Embryonic facial prominence (tissue), 1 donor: ENCODE results near the gene MRPL14.

Experiments
- DNase-seq: peaks from one replicate; pipeline ENCODE4 v3.0.0-alpha.2; 2016; ENCODE audit errors: extremely low spot score

The MRPL14 gene

GRCh38 chr6:44126320-44127149 is 717 bp downstream of the MRPL14 start:
- DNase-seq: no peak

- DNase-seq: no peak
Observed at GRCh38 chr6:44123544-44123943, 3.7 kb downstream of the MRPL14 start.

GRCh38 chr6:44122801-44123200 is 4.5 kb downstream of the MRPL14 start:
- DNase-seq: no peak

- no peak for DNase-seq
Observed at GRCh38 chr6:44120692-44121443, 6.4 kb downstream of the MRPL14 start.

- DNase-seq: no peak
Observed at GRCh38 chr6:44119704-44120262, 7.5 kb downstream of the MRPL14 start.

- DNase-seq: no peak
Observed at GRCh38 chr6:44117397-44118128, 9.7 kb downstream of the MRPL14 start.

- no peak for DNase-seq
Observed at GRCh38 chr6:44116641-44117382, 10.4 kb downstream of the MRPL14 start.

GRCh38 chr6:44115866-44116265 is 11.4 kb downstream of the MRPL14 start:
- no peak for DNase-seq

GRCh38 chr6:44113414-44113813 is 13.8 kb downstream of the MRPL14 start:
- no peak for DNase-seq

- DNase-seq: no peak
Observed at GRCh38 chr6:44111434-44112417, 15.5 kb downstream of the MRPL14 start.

- no peak for DNase-seq
Observed at GRCh38 chr6:44110966-44111365, 16.3 kb downstream of the MRPL14 start.

GRCh38 chr6:44110005-44110676 is 17.1 kb downstream of the MRPL14 start:
- DNase-seq: no peak

- DNase-seq: no peak
Observed at GRCh38 chr6:44109212-44109611, 18.0 kb downstream of the MRPL14 start.

GRCh38 chr6:44108471-44108870 is 18.8 kb downstream of the MRPL14 start:
- DNase-seq: no peak

GRCh38 chr6:44107017-44107416 is 20.2 kb downstream of the MRPL14 start:
- no peak for DNase-seq

- no peak for DNase-seq
Observed at GRCh38 chr6:44105993-44106740, 21.1 kb downstream of the MRPL14 start.

GRCh38 chr6:44105146-44105545 is 22.1 kb downstream of the MRPL14 start:
- no peak for DNase-seq

- DNase-seq: no peak
Observed at GRCh38 chr6:44104481-44105021, 22.7 kb downstream of the MRPL14 start.

- no peak for DNase-seq
Observed at GRCh38 chr6:44102527-44102926, 24.7 kb downstream of the MRPL14 start.
